CD14-positive monocyte (primary cell): Measurements from ENCODE around the gene EPHB2. TPM values are rescaled to one million over a fixed set of nuclear protein-coding genes. Genes with fewer than 3 reads are reported as not detected.

Experiments
- DNase-seq, 3 donors: peaks; one replicate each; pipeline ENCODE4 v3.0.0-alpha.2; 2011 to 2022
- H2AFZ ChIP-seq: 2 replicates; pipeline ENCODE4 v1.6.0; 2012; ENCODE audit warnings: mild to moderate bottlenecking, low read depth, low read length, inconsistent platforms; ENCODE audit not compliant: insufficient read depth, poor library complexity, severe bottlenecking
- H3K27ac ChIP-seq, 2 donors: 1 replicate in 1 of 2; 2 replicates in 1 of 2; pipeline ENCODE4 v1.5.1; 2012 to 2013; ENCODE audit warnings: low read length in 2 of 2, control low read depth in 1 of 2, inconsistent platforms in 1 of 2, low read depth in 1 of 2, mild to moderate bottlenecking in 1 of 2
- H3K27me3 ChIP-seq, 2 donors: one replicate each; pipeline versions ENCODE4 v1.6.0 to v1.6.1; 2011 to 2013; ENCODE audit warnings: low read length in 2 of 2; ENCODE audit not compliant: control insufficient read depth in 2 of 2, insufficient read depth in 2 of 2
- H3K36me3 ChIP-seq, 2 donors: replicated peaks in 1 of 2; 1 replicate in 1 of 2; 2 replicates in 1 of 2; pipeline versions ENCODE4 v1.5.1 to v1.6.1; 2012 to 2013; ENCODE audit warnings: low read length in 2 of 2, control low read depth in 1 of 2, inconsistent platforms in 1 of 2, mild to moderate bottlenecking in 1 of 2; ENCODE audit not compliant: insufficient read depth in 2 of 2, control insufficient read depth in 1 of 2
- H3K4me1 ChIP-seq, 2 donors: 1 replicate in 1 of 2; 2 replicates in 1 of 2; pipeline versions ENCODE4 v1.5.1 to v1.6.1; 2012 to 2013; ENCODE audit warnings: low read length in 2 of 2, control low read depth in 1 of 2, inconsistent platforms in 1 of 2, mild to moderate bottlenecking in 1 of 2, moderate library complexity in 1 of 2; ENCODE audit not compliant: insufficient read depth in 2 of 2, control insufficient read depth in 1 of 2
- H3K4me2 ChIP-seq: replicated peaks from 2 replicates; pipeline ENCODE3; 2012; ENCODE audit warnings: low read length, moderate library complexity, mild to moderate bottlenecking; ENCODE audit not compliant: poor library complexity, severe bottlenecking; ENCODE audit errors: extremely low read depth
- H3K4me3 ChIP-seq, 3 experiments: fragments of 200-600 bp in 1 of 3; sonication (generic) in 1 of 3; replicated peaks in 1 of 3; 1 replicate in 2 of 3; 2 replicates in 1 of 3; pipeline ENCODE4 v1.5.1; 2011 to 2013; ENCODE audit warnings: low read length in 3 of 3, mild to moderate bottlenecking in 3 of 3, control low read depth in 2 of 3, low read depth in 2 of 3, inconsistent platforms in 1 of 3, moderate library complexity in 1 of 3
- H3K79me2 ChIP-seq: 2 replicates; pipeline ENCODE4 v1.6.0; 2012; ENCODE audit warnings: mild to moderate bottlenecking, control low read depth, inconsistent platforms, low read length, moderate library complexity; ENCODE audit not compliant: insufficient read depth
- H3K9ac ChIP-seq: 2 replicates; pipeline ENCODE4 v1.6.0; 2017; ENCODE audit warnings: low read length, mild to moderate bottlenecking; ENCODE audit not compliant: insufficient read depth, poor library complexity, severe bottlenecking
- H3K9me3 ChIP-seq, 2 donors: replicated peaks in 1 of 2; 1 replicate in 1 of 2; 2 replicates in 1 of 2; pipeline versions ENCODE4 v1.5.1 to v1.6.1; 2012 to 2013; ENCODE audit warnings: low read length in 2 of 2, control low read depth in 1 of 2; ENCODE audit not compliant: control insufficient read depth in 1 of 2, insufficient read depth in 1 of 2
- H4K20me1 ChIP-seq: 2 replicates; pipeline ENCODE4 v1.6.0; 2012; ENCODE audit warnings: mild to moderate bottlenecking, low read length, control low read depth, moderate library complexity; ENCODE audit not compliant: insufficient read depth
- H3K27ac Mint-ChIP-seq, 7 donors: one replicate each; pipeline ENCODE4 v1.8.0; 2020; ENCODE audit warnings: mild to moderate bottlenecking in 7 of 7, mixed read lengths in 7 of 7, moderate library complexity in 6 of 7, inconsistent platforms in 2 of 7
- H3K27me3 Mint-ChIP-seq, 3 donors: one replicate each; pipeline ENCODE4 v1.8.0; 2021 to 2022; ENCODE audit warnings: low read depth in 3 of 3, mild to moderate bottlenecking in 3 of 3, mixed read lengths in 3 of 3, moderate library complexity in 3 of 3, inconsistent platforms in 1 of 3
- H3K36me3 Mint-ChIP-seq, 2 donors: one replicate each; pipeline ENCODE4 v1.8.0; 2020; ENCODE audit warnings: mixed read lengths in 2 of 2, inconsistent platforms in 1 of 2, mild to moderate bottlenecking in 1 of 2
- H3K4me1 Mint-ChIP-seq: one replicate; pipeline ENCODE4 v1.8.0; 2020; ENCODE audit warnings: mild to moderate bottlenecking, mixed read lengths
- H3K4me3 Mint-ChIP-seq, 2 donors: one replicate each; pipeline ENCODE4 v1.8.0; 2020; ENCODE audit warnings: mild to moderate bottlenecking in 2 of 2, mixed read lengths in 2 of 2, moderate library complexity in 1 of 2
- H3K9me3 Mint-ChIP-seq, 7 donors: one replicate each; pipeline ENCODE4 v1.8.0; 2020 to 2022; ENCODE audit warnings: mixed read lengths in 7 of 7, mild to moderate bottlenecking in 6 of 7, moderate library complexity in 6 of 7, inconsistent platforms in 2 of 7
- WGBS: methylation state at CpG from one replicate; pipeline ENCODE4 v1.1.5; 2013; ENCODE audit warnings: missing lambda C conversion rate; ENCODE audit not compliant: insufficient coverage; 5-methylcytosine and 5-hydroxymethylcytosine counted together
- intact Hi-C, 2 donors: fragments of 100-400 bp; cut with micrococcal nuclease; formaldehyde crosslinking; loops; one replicate each; pipeline versions ENCODE4 v1.15.0 to v1.15.1; 2023
- polyA plus RNA-seq, 3 donors: library from polyadenylated mRNA; depleted of rRNA in 1 of 3; unstranded in 2 of 3; stranded (reverse) in 1 of 3; fragments of 300-500 nt in 2 of 3; fragments of >200 nt in 1 of 3; fragmentation: Illumina TruSeq in 2 of 3; gene quantifications; 1 replicate in 2 of 3; 2 replicates in 1 of 3; pipeline ENCODE4 v1.2.3, GENCODE V29; 2012 to 2021
- TF ChIP-seq, protein P1 (sequence below): fragments of 200-600 bp; IDR thresholded peaks from one replicate; pipeline ENCODE4 v1.8.0; 2022; ENCODE audit warnings: antibody characterized with exemption, mild to moderate bottlenecking

Gene EPHB2
- polyA plus RNA-seq, 3 donors, result 2.9 to 5.6 (median 3.4) TPM

DNA sequence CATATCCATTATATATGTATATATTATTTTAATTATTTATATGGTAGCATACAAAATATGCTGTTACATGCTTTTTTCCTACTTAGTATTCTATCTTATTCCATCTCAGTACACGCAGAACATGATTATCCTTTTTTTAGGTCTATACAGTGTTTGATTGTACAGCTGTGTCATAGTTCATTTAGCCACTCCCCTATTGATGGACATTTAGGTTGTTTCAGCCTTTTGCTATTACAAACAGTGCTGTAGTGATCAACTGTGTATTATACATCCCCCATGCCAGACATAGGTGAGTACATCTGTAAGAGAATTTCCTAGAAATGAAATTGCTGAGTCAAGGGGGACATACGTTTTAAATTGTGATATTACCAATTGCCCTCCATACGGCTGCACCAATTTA is 246.4 kb downstream of the EPHB2 start:
- no CpG with 5 or more reads among the region's 3 CpGs for WGBS
- TF ChIP-seq, protein P1, sequence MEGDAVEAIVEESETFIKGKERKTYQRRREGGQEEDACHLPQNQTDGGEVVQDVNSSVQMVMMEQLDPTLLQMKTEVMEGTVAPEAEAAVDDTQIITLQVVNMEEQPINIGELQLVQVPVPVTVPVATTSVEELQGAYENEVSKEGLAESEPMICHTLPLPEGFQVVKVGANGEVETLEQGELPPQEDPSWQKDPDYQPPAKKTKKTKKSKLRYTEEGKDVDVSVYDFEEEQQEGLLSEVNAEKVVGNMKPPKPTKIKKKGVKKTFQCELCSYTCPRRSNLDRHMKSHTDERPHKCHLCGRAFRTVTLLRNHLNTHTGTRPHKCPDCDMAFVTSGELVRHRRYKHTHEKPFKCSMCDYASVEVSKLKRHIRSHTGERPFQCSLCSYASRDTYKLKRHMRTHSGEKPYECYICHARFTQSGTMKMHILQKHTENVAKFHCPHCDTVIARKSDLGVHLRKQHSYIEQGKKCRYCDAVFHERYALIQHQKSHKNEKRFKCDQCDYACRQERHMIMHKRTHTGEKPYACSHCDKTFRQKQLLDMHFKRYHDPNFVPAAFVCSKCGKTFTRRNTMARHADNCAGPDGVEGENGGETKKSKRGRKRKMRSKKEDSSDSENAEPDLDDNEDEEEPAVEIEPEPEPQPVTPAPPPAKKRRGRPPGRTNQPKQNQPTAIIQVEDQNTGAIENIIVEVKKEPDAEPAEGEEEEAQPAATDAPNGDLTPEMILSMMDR, result no peak
- H3K27me3 Mint-ChIP-seq, result peaks cover 32 to 43% (median 39%) of the 10 kb centered on the region in 3 donors
- Histone ChIP-seq H3K36me3 (no peaks in the 10 kb centered on the region), H3K27me3 (peaks cover 12 to 30% of the 10 kb centered on the region in 2 donors), H3K79me2 (no peaks in the 10 kb centered on the region), H3K4me3 (no peak overlapping the region), H3K4me2 (no peak overlapping the region), H3K4me1 (no peaks in the 10 kb centered on the region), H4K20me1 (no peaks in the 10 kb centered on the region), H3K9me3 (peaks cover 0 to 4% of the 10 kb centered on the region in 2 donors), H3K9ac (no peak overlapping the region), H3K27ac (no peak overlapping the region), H2AFZ (no peak overlapping the region)
- no peak overlapping the region for H3K27ac Mint-ChIP-seq
- H3K9me3 Mint-ChIP-seq, result no peaks in the 10 kb centered on the region
- H3K36me3 Mint-ChIP-seq, result no peaks in the 10 kb centered on the region
- H3K4me1 Mint-ChIP-seq, result no peaks in the 10 kb centered on the region
- H3K4me3 Mint-ChIP-seq, result no peak overlapping the region
- DNase-seq, result no peak
- intact Hi-C loops, result no loop called here

DNA sequence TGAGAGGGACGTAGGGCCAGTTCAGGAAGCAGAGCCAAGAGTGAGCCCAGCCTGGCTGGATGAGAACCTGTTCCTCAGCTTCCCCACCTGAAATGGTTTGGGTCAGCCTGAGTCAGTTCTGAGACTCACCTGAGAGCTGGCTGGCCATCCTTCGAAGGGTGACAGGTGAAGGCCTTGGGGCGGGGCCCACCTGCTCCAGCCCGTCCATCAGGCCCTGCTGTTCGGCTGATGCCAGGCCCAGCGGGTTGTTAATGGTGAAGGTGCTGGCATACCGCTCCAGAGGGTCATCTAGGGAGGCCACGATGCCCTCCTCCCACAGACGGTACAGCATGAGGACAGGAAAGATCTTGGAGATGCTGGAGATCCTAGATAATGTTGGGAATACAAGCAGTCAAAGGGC is 247.9 kb downstream of the EPHB2 start:
- Histone ChIP-seq H4K20me1 (no peaks in the 10 kb centered on the region), H3K9me3 (peaks cover 0 to 4% of the 10 kb centered on the region in 2 donors), H3K27ac (no peak overlapping the region), H3K4me2 (no peak overlapping the region), H3K4me3 (no peak overlapping the region), H3K36me3 (no peaks in the 10 kb centered on the region), H3K79me2 (no peaks in the 10 kb centered on the region), H3K4me1 (no peaks in the 10 kb centered on the region), H3K27me3 (peaks cover 11 to 20% of the 10 kb centered on the region in 2 donors), H3K9ac (no peak overlapping the region), H2AFZ (no peak overlapping the region)
- no peak overlapping the region for H3K4me3 Mint-ChIP-seq
- no peaks in the 10 kb centered on the region for H3K9me3 Mint-ChIP-seq
- H3K36me3 Mint-ChIP-seq, result no peaks in the 10 kb centered on the region
- H3K27ac Mint-ChIP-seq, result no peak overlapping the region
- TF ChIP-seq, protein P1, result no peak
- DNase-seq, result no peak
- WGBS, result 94% methylated on average over 6 of the region's 9 CpGs
- H3K27me3 Mint-ChIP-seq, result peaks cover 24 to 30% (median 29%) of the 10 kb centered on the region in 3 donors
- H3K4me1 Mint-ChIP-seq, result no peaks in the 10 kb centered on the region
- intact Hi-C loops, result no loop called here
